ENCODE data around the gene LCE1B. TPM values are rescaled to one million over a fixed set of nuclear protein-coding genes. Genes with fewer than 3 reads are reported as not detected.

Gene LCE1B
- total RNA-seq, 1 donor from 2014 or later: not detected

GRCh38 chr1:152860129-152860528, 48.4 kb downstream of the LCE1B start:
- no peak for TF ChIP-seq CTCF (IDR thresholded peaks at IDR 0.05; ENCODE audit: unreplicated experiment)
- no peaks in the 10 kb centered on the region for H3K36me3 Mint-ChIP-seq
- no peak for DNase-seq (ENCODE audit: low spot score in 2 of 2, unreplicated experiment in 2 of 2)
- H3K27me3 Mint-ChIP-seq (ENCODE audit: low read depth): no peaks in the 10 kb centered on the region
- no peak overlapping the region for H3K4me3 Mint-ChIP-seq
- no peak overlapping the region for H3K27ac Mint-ChIP-seq
- peaks cover 56% of the 10 kb centered on the region for H3K9me3 Mint-ChIP-seq
- H3K4me1 Mint-ChIP-seq: no peaks in the 10 kb centered on the region

GRCh38 chr1:152861374-152861773, 49.6 kb downstream of the LCE1B start:
- no peaks in the 10 kb centered on the region for H3K36me3 Mint-ChIP-seq
- H3K27ac Mint-ChIP-seq: no peak overlapping the region
- H3K4me3 Mint-ChIP-seq: no peak overlapping the region
- no peaks in the 10 kb centered on the region for H3K27me3 Mint-ChIP-seq (ENCODE audit: low read depth)
- no peak for TF ChIP-seq CTCF (IDR thresholded peaks at IDR 0.05; ENCODE audit: unreplicated experiment)
- no peaks in the 10 kb centered on the region for H3K4me1 Mint-ChIP-seq
- DNase-seq (ENCODE audit: low spot score in 2 of 2, unreplicated experiment in 2 of 2): no peak
- H3K9me3 Mint-ChIP-seq: peaks cover 48% of the 10 kb centered on the region

Other genes with a start within 250 kb of the LCE1B start
- gene LCE3E, start 245.2 kb upstream of the LCE1B start, total RNA-seq: not detected in 3 replicates
- not detected in 3 replicates for gene LCE3D, start 231.5 kb upstream of the LCE1B start, total RNA-seq
- gene LCE3C, start 211.7 kb upstream of the LCE1B start, total RNA-seq: not detected in 3 replicates
- gene LCE3B, start 198.2 kb upstream of the LCE1B start, total RNA-seq: not detected in 3 replicates
- not detected in 3 replicates for gene LCE3A, start 188.9 kb upstream of the LCE1B start, total RNA-seq
- not detected in 3 replicates for gene LCE2D, start 148.6 kb upstream of the LCE1B start, total RNA-seq
- not detected in 3 replicates for gene LCE2C, start 136.7 kb upstream of the LCE1B start, total RNA-seq
- gene LCE2B, start 125.8 kb upstream of the LCE1B start, total RNA-seq: not detected in 3 replicates
- gene LCE2A, start 113.6 kb upstream of the LCE1B start, total RNA-seq: not detected in 3 replicates
- gene LCE4A, start 103.8 kb upstream of the LCE1B start, total RNA-seq: not detected in 3 replicates
- not detected in 3 replicates for gene KPRP, start 53.9 kb upstream of the LCE1B start, total RNA-seq
- not detected in 3 replicates for gene LCE1F, start 36.8 kb upstream of the LCE1B start, total RNA-seq
- not detected in 3 replicates for gene LCE1E, start 25.7 kb upstream of the LCE1B start, total RNA-seq
- not detected in 3 replicates for gene LCE1D, start 15.2 kb upstream of the LCE1B start, total RNA-seq
- gene LCE1C, start 5.3 kb upstream of the LCE1B start, total RNA-seq: not detected in 3 replicates
- gene LCE1A, start 15.5 kb downstream of the LCE1B start, total RNA-seq: not detected in 3 replicates
- gene LCE6A, start 30.9 kb downstream of the LCE1B start, total RNA-seq: not detected in 3 replicates
- gene LCE7A, start 48.0 kb downstream of the LCE1B start, total RNA-seq: not detected in 3 replicates
- gene SMCP, start 66.4 kb downstream of the LCE1B start, total RNA-seq: not detected in 3 replicates
- 0.11 to 0.34 TPM (median 0.27 TPM) in 3 replicates for gene IVL, start 96.6 kb downstream of the LCE1B start, total RNA-seq
- gene SPRR5, start 135.2 kb downstream of the LCE1B start, total RNA-seq: not detected in 3 replicates
- gene SPRR4, start 158.7 kb downstream of the LCE1B start, total RNA-seq: not detected in 3 replicates
- gene SPRR1A, start 172.1 kb downstream of the LCE1B start, total RNA-seq: not detected in 3 replicates
- not detected in 3 replicates for gene SPRR3, start 189.8 kb downstream of the LCE1B start, total RNA-seq
- gene SPRR1B, start 219.2 kb downstream of the LCE1B start, total RNA-seq: not detected in 3 replicates
- not detected in 3 replicates for gene SPRR2D, start 229.1 kb downstream of the LCE1B start, total RNA-seq
- gene SPRR2A, start 245.5 kb downstream of the LCE1B start, total RNA-seq: not detected in 3 replicates

Data from mesothelial cell of epicardium (in vitro differentiated cells).